ENCODE data around the gene SUCLG1. TPM values are rescaled to one million over a fixed set of nuclear protein-coding genes. Genes with fewer than 3 reads are reported as not detected.

The SUCLG1 gene
- total and polyA plus RNA-seq, 2 of the 8 experiments (the other 6 are each of a cell fraction or from before 2014, with no cell fraction given): 19.9 to 40.0 TPM

DNA sequence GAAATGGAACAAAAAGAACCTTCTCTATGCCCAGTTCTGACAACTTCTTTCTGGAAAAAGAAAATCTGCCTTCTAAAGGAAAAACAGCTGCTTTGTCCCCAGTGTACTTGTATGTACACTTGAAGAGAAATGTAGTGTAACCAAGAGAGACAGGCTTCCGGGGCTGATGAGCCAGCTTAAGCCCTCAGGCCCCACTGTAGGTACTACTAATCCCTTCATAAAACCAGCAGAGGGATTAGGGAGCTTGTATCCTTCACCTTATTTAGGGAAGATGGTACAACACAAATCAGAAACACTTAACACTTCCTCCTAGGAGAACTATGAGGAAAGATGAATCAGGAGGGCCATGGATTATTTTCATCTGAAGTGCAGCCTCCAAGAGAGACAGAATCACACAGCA lies 18.8 kb upstream of the SUCLG1 start:
- Histone ChIP-seq H3K4me2 (ENCODE audit: insufficient read depth in 1 of 2, low read depth in 2 of 2, low read length in 2 of 2) (no peak overlapping the region), H3K79me2 (ENCODE audit: control insufficient read depth in 1 of 2, insufficient read depth in 2 of 2, low read length in 2 of 2) (no peaks in the 10 kb centered on the region), H4K8ac (ENCODE audit: extremely low read depth, insufficient read depth, low read length) (no peak overlapping the region), H2BK5ac (ENCODE audit: low read depth, low read length) (no peak overlapping the region), H3K56ac (replicated peaks; ENCODE audit: insufficient read length, low read depth, low read length) (no peak overlapping the region), H2AFZ (ENCODE audit: low read length) (no peak overlapping the region), H3K4me3 (ENCODE audit: extremely low read depth in 1 of 4, insufficient read depth in 2 of 4, low read depth in 3 of 4, low read length in 4 of 4) (no peak overlapping the region), H4K5ac (ENCODE audit: insufficient read length, low read depth, low read length) (no peak overlapping the region), H2AK5ac (ENCODE audit: low read depth, low read length) (no peak overlapping the region), H3K18ac (ENCODE audit: extremely low read depth, low read length) (no peak overlapping the region), H3K23me2 (ENCODE audit: low read depth, low read length) (no peaks in the 10 kb centered on the region), H3K27me3 (replicated peaks in 1 of 4; ENCODE audit: control insufficient read depth in 3 of 4, extremely low read depth in 1 of 4, insufficient read depth in 3 of 4, low read length in 3 of 4) (no peaks in the 10 kb centered on the region), H3K4me1 (replicated peaks in 1 of 4; ENCODE audit: control insufficient read depth in 3 of 4, insufficient read depth in 4 of 4, low read length in 3 of 4) (no peaks in the 10 kb centered on the region), H2BK15ac (ENCODE audit: low read length) (no peak overlapping the region), H3K23ac (ENCODE audit: insufficient read length) (no peak overlapping the region), H3K9me3 (ENCODE audit: insufficient read depth in 2 of 2, low read depth in 1 of 2, low read length in 1 of 2) (peaks cover 11 to 17% of the 10 kb centered on the region in 2 experiments), H2BK120ac (replicated peaks; ENCODE audit: low read depth, low read length) (no peak overlapping the region), H3K14ac (ENCODE audit: insufficient read length) (no peak overlapping the region), H3K27ac (ENCODE audit: low read depth, low read length) (no peak overlapping the region), H2BK20ac (ENCODE audit: low read length) (no peak overlapping the region), H4K91ac (replicated peaks; ENCODE audit: insufficient read length, low read length) (no peak overlapping the region), H3K4ac (replicated peaks; ENCODE audit: insufficient read length, low read depth, low read length) (no peak overlapping the region), H3K79me1 (ENCODE audit: low read depth, low read length) (no peaks in the 10 kb centered on the region), H4K20me1 (replicated peaks in 1 of 2; ENCODE audit: control insufficient read depth in 1 of 2, insufficient read depth in 2 of 2, low read length in 2 of 2) (no peaks in the 10 kb centered on the region), H3K36me3 (ENCODE audit: control insufficient read depth in 2 of 4, insufficient read depth in 4 of 4, low read length in 3 of 4) (no peaks in the 10 kb centered on the region), H3K9ac (replicated peaks in 1 of 4; ENCODE audit: extremely low read depth in 1 of 4, low read depth in 3 of 4, low read length in 3 of 4) (no peak overlapping the region), H2BK12ac (ENCODE audit: low read depth, low read length) (no peak overlapping the region)
- DNase-seq (ENCODE audit: low read depth in 1 of 2, low spot score in 2 of 2): no peak
- WGBS, 2 experiments (ENCODE audit: extremely low coverage in 1 of 2, insufficient coverage in 1 of 2, insufficient read length in 1 of 2, insufficient replicate concordance in 2 of 2, low coverage in 1 of 2, low lambda C conversion rate in 2 of 2, missing lambda C conversion rate in 1 of 2): 83% methylated on average over 1 of the region's 1 CpG; no CpG with 5 or more reads in 1 of the 2 experiments
- TF ChIP-seq TAF1 (IDR thresholded peaks at IDR 0.05; ENCODE audit: low read depth, low read length): no peak
- TF ChIP-seq SP4 (IDR thresholded peaks at IDR 0.05; ENCODE audit: low read length): no peak
- no peak for TF ChIP-seq BCL11A (IDR thresholded peaks at IDR 0.05; ENCODE audit: low read depth in 2 of 2, low read length in 2 of 2)
- no peak for TF ChIP-seq KDM4A (IDR thresholded peaks at IDR 0.05; ENCODE audit: low read depth, low read length, severe bottlenecking)
- TF ChIP-seq TCF12 (IDR thresholded peaks at IDR 0.05; ENCODE audit: low read depth, low read length): no peak
- no peak for TF ChIP-seq BACH1 (IDR thresholded peaks at IDR 0.05; ENCODE audit: low read length)
- TF ChIP-seq RNF2 (IDR thresholded peaks at IDR 0.05; ENCODE audit: borderline replicate concordance, low read depth, low read length, missing control alignments, poor library complexity, severe bottlenecking): no peak
- no peak for TF ChIP-seq SAP30 (IDR thresholded peaks at IDR 0.05; ENCODE audit: insufficient read depth, insufficient replicate concordance, low read length)
- TF ChIP-seq EP300 (IDR thresholded peaks at IDR 0.05; ENCODE audit: borderline replicate concordance in 1 of 2, low read depth in 2 of 2, low read length in 2 of 2): no peak
- no peak for TF ChIP-seq BRCA1 (IDR thresholded peaks at IDR 0.05; ENCODE audit: low read depth, low read length)
- no peak for TF ChIP-seq CTCF (IDR thresholded peaks at IDR 0.05; ENCODE audit: control extremely low read depth in 1 of 3, insufficient read depth in 1 of 3, low read depth in 1 of 3, low read length in 3 of 3)
- FAIRE-seq: no peak
- POLR2A ChIA-PET (ENCODE audit: partially characterized antibody): no interaction called here
- CTCF ChIA-PET (ENCODE audit: partially characterized antibody): no interaction called here

Measured in H1 (cell line).